ENCODE results near the gene UBE2J2. TPM values are rescaled to one million over a fixed set of nuclear protein-coding genes. Genes with fewer than 3 reads are reported as not detected.

The UBE2J2 gene
- total and polyA plus RNA-seq, 2 of the 13 experiments (the other 11 are each of a cell fraction or from before 2014, with no cell fraction given) = 25.4 to 29.4 TPM

DNA sequence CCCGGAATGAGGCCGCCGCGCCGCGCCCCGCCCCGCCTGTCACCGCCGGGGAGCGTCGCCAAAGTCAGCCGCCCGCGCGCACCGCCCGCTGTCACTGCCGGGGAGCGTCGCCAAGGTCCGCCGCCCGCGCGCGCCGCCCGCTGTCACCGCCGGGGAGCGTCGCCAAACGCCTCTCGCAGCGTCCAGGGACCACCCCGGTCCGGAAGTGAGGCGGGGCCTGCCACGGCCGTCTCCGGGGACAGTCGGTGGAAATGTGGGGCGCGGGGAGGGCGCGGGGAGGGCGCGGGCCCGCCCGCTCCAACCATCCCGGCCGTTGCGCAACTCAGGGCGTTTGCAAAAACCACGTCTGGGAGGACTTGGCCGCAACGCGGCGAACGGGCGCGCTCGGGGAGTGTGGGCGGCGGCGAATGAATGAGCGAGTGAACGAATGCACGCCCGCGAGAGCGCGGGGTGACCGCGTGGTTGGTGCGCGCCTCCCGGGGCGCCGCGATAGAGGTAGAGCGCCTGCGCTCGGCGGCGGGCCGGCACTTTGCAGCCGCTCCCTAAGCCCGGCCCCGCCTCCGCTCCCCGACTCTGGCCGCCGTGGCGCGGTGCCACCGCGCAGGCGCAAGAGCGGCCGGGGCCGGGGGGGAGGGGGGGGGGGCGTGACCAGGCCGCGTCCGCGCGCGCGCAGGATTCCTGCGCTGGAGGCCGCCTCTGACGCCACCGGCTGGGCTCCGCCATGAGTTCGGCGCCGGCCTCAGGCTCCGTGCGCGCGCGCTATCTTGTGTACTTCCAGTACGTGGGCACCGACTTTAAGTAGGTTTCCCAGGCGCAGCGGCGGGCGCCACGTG lies 34.5 kb upstream of the UBE2J2 start, which contains the start of the genes ACAP3 and PUSL1 (continued):
- TF ChIP-seq, protein P1, sequence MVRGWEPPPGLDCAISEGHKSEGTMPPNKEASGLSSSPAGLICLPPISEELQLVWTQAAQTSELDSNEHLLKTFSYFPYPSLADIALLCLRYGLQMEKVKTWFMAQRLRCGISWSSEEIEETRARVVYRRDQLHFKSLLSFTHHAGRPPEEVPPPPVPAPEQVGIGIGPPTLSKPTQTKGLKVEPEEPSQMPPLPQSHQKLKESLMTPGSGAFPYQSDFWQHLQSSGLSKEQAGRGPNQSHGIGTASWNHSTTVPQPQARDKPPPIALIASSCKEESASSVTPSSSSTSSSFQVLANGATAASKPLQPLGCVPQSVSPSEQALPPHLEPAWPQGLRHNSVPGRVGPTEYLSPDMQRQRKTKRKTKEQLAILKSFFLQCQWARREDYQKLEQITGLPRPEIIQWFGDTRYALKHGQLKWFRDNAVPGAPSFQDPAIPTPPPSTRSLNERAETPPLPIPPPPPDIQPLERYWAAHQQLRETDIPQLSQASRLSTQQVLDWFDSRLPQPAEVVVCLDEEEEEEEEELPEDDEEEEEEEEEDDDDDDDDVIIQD (CRISPR knock-in tag; IDR thresholded peaks at IDR 0.05; ENCODE audit: low read depth) = no peak
- TF ChIP-seq ONECUT2 (CRISPR knock-in tag; IDR thresholded peaks at IDR 0.05) = no peak
- TF ChIP-seq MAFK (conservative IDR thresholded peaks at IDR 0.05 in 1 of 2, IDR thresholded peaks at IDR 0.05 in 1 of 2; ENCODE audit: low read length in 2 of 2) = no peak
- TF ChIP-seq ZKSCAN8 (CRISPR knock-in tag; IDR thresholded peaks at IDR 0.05; ENCODE audit: borderline replicate concordance) = 0 out of 2 replicates have a peak, but pooled peaks have one; percentile 23
- TF ChIP-seq ZNF724P (CRISPR knock-in tag; IDR thresholded peaks at IDR 0.05; ENCODE audit: borderline replicate concordance) = peak; percentile 58; the same call in 1 of the 2 replicates
- TF ChIP-seq, protein P2, sequence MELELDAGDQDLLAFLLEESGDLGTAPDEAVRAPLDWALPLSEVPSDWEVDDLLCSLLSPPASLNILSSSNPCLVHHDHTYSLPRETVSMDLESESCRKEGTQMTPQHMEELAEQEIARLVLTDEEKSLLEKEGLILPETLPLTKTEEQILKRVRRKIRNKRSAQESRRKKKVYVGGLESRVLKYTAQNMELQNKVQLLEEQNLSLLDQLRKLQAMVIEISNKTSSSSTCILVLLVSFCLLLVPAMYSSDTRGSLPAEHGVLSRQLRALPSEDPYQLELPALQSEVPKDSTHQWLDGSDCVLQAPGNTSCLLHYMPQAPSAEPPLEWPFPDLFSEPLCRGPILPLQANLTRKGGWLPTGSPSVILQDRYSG (CRISPR knock-in tag; IDR thresholded peaks at IDR 0.05) = no peak
- TF ChIP-seq ZNF12 (CRISPR knock-in tag; IDR thresholded peaks at IDR 0.05) = 0 out of 2 replicates have a peak, but pooled peaks have one; percentile 45
- no peak for TF ChIP-seq NCOA5 (CRISPR knock-in tag; IDR thresholded peaks at IDR 0.05)
- no peak for TF ChIP-seq ZNF121 (CRISPR knock-in tag; IDR thresholded peaks at IDR 0.05)
- TF ChIP-seq ZNF354B (CRISPR knock-in tag; IDR thresholded peaks at IDR 0.05) = no peak
- TF ChIP-seq, protein P3, sequence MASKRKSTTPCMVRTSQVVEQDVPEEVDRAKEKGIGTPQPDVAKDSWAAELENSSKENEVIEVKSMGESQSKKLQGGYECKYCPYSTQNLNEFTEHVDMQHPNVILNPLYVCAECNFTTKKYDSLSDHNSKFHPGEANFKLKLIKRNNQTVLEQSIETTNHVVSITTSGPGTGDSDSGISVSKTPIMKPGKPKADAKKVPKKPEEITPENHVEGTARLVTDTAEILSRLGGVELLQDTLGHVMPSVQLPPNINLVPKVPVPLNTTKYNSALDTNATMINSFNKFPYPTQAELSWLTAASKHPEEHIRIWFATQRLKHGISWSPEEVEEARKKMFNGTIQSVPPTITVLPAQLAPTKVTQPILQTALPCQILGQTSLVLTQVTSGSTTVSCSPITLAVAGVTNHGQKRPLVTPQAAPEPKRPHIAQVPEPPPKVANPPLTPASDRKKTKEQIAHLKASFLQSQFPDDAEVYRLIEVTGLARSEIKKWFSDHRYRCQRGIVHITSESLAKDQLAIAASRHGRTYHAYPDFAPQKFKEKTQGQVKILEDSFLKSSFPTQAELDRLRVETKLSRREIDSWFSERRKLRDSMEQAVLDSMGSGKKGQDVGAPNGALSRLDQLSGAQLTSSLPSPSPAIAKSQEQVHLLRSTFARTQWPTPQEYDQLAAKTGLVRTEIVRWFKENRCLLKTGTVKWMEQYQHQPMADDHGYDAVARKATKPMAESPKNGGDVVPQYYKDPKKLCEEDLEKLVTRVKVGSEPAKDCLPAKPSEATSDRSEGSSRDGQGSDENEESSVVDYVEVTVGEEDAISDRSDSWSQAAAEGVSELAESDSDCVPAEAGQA (IDR thresholded peaks at IDR 0.05; ENCODE audit: low read depth) = no peak
- TF ChIP-seq, protein P3 (CRISPR knock-in tag; IDR thresholded peaks at IDR 0.05; ENCODE audit: borderline replicate concordance) = peak; percentile 36; the same call in 1 of the 2 replicates
- no peak for TF ChIP-seq TBP (CRISPR knock-in tag; IDR thresholded peaks at IDR 0.05)
- TF ChIP-seq MED1 (CRISPR knock-in tag; IDR thresholded peaks at IDR 0.05) = peak; percentile 61
- TF ChIP-seq ZSCAN29 (CRISPR knock-in tag; conservative IDR thresholded peaks at IDR 0.05) = no peak
- no peak for TF ChIP-seq ZNF737 (CRISPR knock-in tag; IDR thresholded peaks at IDR 0.05; ENCODE audit: borderline replicate concordance)
- TF ChIP-seq, protein P4, sequence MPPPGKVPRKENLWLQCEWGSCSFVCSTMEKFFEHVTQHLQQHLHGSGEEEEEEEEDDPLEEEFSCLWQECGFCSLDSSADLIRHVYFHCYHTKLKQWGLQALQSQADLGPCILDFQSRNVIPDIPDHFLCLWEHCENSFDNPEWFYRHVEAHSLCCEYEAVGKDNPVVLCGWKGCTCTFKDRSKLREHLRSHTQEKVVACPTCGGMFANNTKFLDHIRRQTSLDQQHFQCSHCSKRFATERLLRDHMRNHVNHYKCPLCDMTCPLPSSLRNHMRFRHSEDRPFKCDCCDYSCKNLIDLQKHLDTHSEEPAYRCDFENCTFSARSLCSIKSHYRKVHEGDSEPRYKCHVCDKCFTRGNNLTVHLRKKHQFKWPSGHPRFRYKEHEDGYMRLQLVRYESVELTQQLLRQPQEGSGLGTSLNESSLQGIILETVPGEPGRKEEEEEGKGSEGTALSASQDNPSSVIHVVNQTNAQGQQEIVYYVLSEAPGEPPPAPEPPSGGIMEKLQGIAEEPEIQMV (CRISPR knock-in tag; IDR thresholded peaks at IDR 0.05; ENCODE audit: low read depth) = peak; percentile 81
- TF ChIP-seq SMARCC2 (IDR thresholded peaks at IDR 0.05) = no peak
- TF ChIP-seq DMAP1 (CRISPR knock-in tag; IDR thresholded peaks at IDR 0.05) = peak; percentile 88

Data from HepG2 (cell line).